GM12865 (cell line): ENCODE results near the gene SLC9C1.
A peak's percentile ranks its signal among the peaks of the same experiment; 100 is the strongest.
"Not testable (repeated sequence)": the region's sequence is repeated elsewhere in the genome, so short reads cannot be mapped to it uniquely, and the experiment has no call there.

Experiments
- DNase-seq: peaks from one replicate; pipeline ENCODE4 v3.0.0; 2010; ENCODE audit warnings: low read depth
- H3K4me3 ChIP-seq: 2 replicates; pipeline ENCODE4 v1.5.1; 2011; ENCODE audit warnings: mild to moderate bottlenecking, low read depth, low read length, control low read depth
- CTCF ChIP-seq: IDR thresholded peaks from 2 replicates; pipeline ENCODE4 v1.5.1; 2011; ENCODE audit warnings: low read length, control low read depth, low read depth, inconsistent platforms; ENCODE audit not compliant: insufficient read depth; ENCODE audit errors: missing control alignments

The SLC9C1 gene

GRCh38 chr3:112199622-112200316 lies 94.2 kb downstream of the SLC9C1 start:
- TF ChIP-seq CTCF = no peak
- no peak for DNase-seq
- no peak overlapping the region for H3K4me3 ChIP-seq

GRCh38 chr3:112197131-112197530 lies 96.9 kb downstream of the SLC9C1 start:
- no peak for TF ChIP-seq CTCF
- DNase-seq = no peak
- H3K4me3 ChIP-seq = no peak overlapping the region

- no peak for TF ChIP-seq CTCF
- H3K4me3 ChIP-seq = no peak overlapping the region
- DNase-seq = no peak
These were observed 106.7 kb downstream of the SLC9C1 start for GRCh38 chr3:112187300-112187699.

GRCh38 chr3:112185423-112186035 lies 108.5 kb downstream of the SLC9C1 start:
- peak overlapping the region; percentile 27; the same call in 1 of the 2 replicates for H3K4me3 ChIP-seq
- not testable (repeated sequence) for DNase-seq

GRCh38 chr3:112175646-112176045 lies 118.4 kb downstream of the SLC9C1 start:
- H3K4me3 ChIP-seq = no peak overlapping the region
- no peak for TF ChIP-seq CTCF
- DNase-seq = no peak

- H3K4me3 ChIP-seq = no peak overlapping the region
- DNase-seq = no peak
- no peak for TF ChIP-seq CTCF
These were observed 119.0 kb downstream of the SLC9C1 start for GRCh38 chr3:112175037-112175436.

- H3K4me3 ChIP-seq = no peak overlapping the region
- no peak for TF ChIP-seq CTCF
- no peak for DNase-seq
These were observed 122.9 kb downstream of the SLC9C1 start for GRCh38 chr3:112171144-112171543.
